C4-2B (cell line): ENCODE measurements around the gene NR5A2.

Source experiments
- ZFX ChIP-seq: fragments of 450-650 bp; IDR thresholded peaks from 2 replicates; pipeline ENCODE4 v1.6.1; 2017
- TF ChIP-seq, protein P1 (sequence below): fragments of 450-650 bp; conservative IDR thresholded peaks from 2 replicates; pipeline ENCODE4 v1.5.1; 2017; ENCODE audit warnings: mild to moderate bottlenecking

DNA sequence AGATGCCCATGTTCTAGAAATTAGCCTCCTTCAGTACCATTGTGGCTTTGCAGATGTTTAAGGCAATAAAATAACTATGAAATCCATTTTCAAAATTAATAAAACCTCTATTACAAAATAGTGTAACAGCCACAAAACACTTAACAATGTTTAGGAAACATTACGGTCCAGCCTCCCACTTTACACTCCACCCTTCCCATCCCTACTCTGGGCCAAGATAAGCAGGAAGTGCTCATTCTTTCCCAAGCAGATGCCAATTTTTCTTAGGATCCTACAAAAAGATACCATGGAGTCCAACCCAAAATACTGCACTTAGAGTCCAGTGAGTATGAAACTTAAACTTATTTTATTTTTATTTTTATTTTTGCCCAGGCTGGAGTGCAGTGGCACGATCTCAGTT is 150.8 kb downstream of the NR5A2 start:
- TF ChIP-seq, protein P1, sequence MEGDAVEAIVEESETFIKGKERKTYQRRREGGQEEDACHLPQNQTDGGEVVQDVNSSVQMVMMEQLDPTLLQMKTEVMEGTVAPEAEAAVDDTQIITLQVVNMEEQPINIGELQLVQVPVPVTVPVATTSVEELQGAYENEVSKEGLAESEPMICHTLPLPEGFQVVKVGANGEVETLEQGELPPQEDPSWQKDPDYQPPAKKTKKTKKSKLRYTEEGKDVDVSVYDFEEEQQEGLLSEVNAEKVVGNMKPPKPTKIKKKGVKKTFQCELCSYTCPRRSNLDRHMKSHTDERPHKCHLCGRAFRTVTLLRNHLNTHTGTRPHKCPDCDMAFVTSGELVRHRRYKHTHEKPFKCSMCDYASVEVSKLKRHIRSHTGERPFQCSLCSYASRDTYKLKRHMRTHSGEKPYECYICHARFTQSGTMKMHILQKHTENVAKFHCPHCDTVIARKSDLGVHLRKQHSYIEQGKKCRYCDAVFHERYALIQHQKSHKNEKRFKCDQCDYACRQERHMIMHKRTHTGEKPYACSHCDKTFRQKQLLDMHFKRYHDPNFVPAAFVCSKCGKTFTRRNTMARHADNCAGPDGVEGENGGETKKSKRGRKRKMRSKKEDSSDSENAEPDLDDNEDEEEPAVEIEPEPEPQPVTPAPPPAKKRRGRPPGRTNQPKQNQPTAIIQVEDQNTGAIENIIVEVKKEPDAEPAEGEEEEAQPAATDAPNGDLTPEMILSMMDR: no peak
- no peak for TF ChIP-seq ZFX
